Measurements from ENCODE around the gene PABPC1L.

Gene PABPC1L

DNA sequence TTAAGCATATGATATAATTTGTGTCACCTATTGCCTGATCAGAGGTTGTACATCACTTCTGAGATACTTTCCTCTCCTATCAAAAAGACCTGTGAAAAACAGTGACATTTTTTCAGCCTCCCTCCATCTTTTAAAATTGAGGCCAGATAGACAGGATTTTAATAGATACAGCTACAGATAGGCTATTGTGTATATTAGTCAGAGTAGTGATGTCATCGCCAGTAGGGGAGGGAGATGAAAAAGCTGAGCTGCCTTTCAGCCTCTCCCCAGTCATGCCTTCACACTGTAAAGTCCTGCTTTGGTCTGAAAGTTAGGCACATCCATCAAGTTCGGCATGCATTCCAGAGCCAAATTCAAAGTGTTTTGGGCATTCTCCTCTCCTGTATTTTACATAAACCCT is 7.9 kb upstream of the PABPC1L start:
- no peak for DNase-seq

DNA sequence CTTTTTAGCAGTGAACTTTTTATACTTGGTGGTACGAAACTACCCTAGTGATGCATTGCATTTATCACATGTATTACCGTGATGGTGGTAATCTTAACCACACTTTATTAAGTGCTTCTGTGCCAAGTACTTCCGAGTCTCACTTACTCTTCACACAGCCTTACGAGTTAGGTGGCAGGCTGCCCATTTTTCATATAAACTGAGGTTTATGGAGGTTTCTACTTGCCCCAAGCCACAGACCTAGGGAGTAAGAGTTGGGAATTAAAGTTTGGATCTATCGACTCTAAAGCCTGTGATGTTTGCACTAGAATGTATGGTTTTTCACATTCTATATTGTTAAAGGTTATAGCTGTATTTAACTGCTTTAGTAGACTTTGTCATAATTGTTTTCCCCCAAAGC is 5.5 kb upstream of the PABPC1L start:
- DNase-seq, result no peak

DNA sequence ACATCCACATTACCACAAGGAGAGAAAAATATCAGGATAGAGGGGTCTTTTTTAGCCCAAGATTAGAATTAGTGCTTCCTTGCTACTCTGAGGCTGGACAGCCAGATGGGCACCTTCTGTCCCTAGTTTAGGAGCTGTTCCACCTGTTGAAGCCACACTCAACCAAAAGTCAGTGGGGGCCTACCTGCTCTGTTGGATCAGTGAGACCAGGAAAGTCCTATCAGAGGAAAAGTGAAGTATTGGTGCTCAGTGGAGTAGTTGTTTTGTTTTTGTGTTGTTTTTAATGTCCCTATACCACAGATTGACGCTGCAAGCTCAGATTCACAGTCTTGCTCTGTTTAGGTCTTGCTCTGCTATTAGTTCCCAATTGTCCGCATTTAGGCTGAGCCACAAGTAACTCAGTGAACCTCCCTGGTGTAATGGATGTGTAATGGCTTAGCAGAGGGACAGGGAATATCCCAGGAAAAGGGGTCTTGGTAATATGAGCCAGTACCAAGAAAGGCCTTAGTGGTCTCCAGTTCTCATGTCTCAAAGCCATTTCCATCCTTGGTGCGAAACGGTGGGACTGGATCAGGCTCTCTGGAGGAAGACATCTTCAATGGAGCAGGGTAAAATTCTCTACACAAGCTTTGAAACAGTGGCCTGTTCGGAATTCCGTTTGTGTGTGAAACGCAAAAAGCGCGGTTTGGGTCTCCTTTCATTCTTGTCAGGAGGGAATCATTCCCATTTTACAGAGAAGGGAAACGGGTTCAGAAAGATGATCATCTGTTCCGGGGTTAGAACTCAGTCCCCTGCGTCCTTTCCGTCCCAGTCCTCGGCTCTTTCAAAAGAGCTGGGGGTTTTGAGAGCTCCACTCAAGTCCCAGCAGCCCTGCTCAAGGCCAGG is 631 bp upstream of the PABPC1L start:
- DNase-seq, result no peak

DNA sequence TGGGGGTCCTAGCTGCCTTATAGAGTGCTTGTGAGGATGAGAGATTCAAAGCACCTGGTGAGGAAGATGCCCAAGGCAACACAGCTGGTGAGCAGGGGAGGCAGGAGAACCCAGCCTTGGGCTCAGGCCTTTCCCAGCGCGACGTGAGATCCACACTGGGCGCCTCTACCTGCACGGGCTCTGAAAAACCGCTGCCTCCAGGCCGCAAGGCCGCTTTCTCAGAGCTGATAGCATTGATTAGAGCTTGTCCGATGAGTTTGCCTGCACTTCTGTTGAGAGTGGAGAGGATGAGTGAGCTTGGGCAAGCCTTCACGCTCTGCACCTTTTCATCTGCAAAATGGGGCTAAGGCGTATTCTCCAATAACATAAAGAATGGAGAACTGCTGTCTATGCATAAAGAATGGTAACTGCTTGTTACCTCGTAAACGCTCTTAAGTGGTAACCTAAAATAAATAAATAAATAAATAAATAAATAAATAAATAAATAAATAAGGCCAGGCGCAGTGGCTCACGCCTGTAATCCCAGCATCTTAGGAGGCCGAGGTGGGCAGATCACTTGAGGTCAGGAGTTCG is 916 bp downstream of the PABPC1L start:
- DNase-seq, result no peak

DNA sequence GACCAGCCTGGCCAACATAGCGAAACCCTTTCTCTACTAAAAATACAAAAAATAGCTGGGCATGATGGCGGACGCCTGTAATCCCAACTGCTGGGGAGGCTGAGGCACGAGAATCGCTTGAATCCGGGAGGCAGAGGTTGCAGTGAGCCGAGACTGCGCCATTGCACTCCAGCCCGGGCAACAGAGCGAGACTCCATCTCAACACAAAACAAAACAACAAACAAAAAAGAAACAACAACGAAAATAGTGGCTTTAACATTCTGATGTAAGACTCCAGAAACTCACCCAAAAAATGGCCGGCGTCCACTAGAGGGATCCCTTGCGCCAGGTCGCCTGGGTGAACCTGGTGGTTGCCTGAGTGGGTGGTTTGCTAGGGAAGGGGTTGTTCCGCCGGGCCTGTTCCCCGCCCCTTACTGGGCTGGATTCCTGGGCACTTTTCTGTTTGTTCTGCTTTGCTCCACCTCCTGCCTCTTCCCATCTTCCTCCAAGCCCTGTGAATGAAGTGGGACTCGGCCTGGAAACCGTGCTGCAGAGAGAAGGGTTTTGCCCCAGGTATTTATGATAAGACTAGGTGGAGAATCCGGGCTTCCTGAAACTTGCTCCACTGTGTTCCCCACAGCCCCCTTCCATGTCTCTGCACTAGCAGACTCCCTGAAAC is 1.5 kb downstream of the PABPC1L start:
- DNase-seq, result no peak

DNA sequence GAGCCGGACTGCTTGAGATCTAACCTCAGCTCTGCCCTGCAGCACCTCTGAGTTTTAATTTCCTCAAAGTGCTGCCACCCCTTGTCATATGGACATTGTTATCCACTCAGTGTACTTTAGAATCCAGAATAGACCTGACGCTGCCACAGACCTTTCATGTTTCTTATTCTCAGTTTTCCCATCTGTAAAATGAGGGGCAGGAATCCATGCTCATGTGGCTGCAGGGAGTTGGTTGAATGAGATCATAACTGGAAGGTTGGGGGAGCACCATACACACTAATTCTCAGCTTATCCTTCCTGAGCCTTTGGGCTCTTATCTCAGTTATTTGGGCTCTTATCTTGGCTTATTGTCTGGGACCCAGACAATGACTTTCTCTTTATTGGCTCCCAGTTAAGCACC is 2.3 kb downstream of the PABPC1L start:
- no peak for DNase-seq

DNA sequence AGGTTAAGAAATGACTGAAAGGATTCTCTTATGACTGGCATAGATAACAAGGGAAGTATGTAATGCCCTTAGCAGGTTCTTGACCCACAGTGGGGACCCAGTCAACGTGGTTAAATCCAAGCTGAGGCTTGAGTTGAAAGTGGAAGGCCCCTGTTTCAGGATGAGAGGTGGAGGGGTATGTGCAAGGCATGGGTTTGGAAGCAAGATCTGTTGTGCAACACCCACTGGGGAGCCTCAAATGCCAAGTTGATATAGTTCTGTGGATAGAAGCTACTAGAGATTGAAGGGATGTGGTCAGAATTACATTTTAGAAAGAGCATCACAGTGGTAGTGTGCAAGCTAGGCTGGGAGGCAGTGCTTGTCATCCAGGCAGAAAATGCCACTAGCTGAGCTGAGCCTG is 5.1 kb downstream of the PABPC1L start:
- no peak for DNase-seq

DNA sequence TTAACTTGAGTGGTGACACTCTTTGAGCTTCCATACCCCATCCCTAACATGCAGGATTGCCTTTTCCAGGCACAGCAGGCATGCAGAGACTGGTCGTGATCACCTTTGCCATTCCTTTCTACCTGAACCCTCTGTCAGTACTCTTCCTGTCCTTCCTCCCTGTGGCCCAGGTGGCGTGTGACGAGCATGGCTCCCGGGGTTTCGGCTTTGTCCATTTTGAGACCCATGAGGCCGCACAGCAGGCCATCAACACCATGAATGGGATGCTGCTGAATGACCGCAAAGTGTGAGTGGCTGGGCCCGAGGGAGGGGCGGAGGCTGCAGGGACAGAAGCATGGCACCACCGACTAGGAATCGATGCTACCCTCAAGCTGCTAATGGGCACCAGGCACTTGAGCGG is 6.7 kb downstream of the PABPC1L start:
- DNase-seq, result no peak

DNA sequence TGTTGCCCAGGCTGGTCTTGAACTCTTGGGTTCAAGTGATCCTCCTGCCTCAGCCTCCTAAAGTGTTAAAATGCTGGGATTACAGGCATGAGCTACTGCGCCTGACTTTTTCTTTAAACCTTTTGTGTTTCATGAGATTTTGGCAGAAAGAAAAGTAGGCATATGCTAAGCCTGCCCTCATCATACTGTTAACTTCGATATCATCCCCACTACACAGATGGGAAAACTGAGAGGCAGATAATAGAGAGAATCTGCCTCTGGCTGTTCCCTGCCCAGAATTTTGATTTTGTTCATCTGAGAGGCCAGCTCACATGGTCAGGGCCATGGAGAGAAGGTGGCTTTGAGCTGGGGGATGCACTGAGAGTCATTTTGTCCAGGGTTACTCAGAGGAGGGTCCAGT is 7.5 kb downstream of the PABPC1L start:
- no peak for DNase-seq

DNA sequence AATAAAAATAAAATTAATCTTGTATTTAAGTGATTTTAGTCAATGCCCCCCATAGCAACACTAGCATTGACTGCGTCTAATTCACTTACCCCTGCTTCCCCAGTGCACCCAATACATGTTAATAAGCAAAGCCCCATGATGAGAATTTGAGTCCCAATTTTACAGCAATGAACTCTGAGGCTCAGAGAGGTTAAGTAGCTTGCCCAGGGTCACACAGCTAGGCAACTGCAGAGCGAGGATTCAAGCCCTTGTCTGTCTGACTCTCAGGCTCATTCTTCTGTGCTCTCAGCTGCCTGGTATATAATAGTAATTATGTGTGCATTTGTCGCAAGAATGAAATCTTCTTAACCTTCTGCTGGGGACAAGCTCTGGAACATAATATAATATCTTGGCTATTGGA is 8.5 kb downstream of the PABPC1L start:
- no peak for DNase-seq

DNA sequence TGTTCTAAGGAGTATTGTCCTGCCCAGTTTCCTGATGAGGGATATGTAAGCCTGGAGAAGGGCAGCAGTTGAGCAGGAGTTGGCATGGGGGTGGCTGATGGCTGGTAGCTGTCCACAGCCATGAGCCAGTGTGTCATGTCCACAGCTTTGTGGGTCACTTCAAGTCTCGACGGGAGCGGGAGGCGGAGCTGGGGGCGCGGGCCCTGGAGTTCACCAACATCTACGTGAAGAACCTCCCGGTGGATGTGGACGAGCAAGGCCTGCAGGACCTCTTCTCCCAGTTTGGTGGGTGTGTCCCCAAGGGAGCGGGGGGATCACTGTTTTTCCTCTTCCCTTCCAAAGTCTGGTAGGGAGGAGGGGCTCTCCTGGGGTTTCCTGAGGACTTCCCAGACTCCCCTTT is 8.9 kb downstream of the PABPC1L start:
- no peak for DNase-seq

DNA sequence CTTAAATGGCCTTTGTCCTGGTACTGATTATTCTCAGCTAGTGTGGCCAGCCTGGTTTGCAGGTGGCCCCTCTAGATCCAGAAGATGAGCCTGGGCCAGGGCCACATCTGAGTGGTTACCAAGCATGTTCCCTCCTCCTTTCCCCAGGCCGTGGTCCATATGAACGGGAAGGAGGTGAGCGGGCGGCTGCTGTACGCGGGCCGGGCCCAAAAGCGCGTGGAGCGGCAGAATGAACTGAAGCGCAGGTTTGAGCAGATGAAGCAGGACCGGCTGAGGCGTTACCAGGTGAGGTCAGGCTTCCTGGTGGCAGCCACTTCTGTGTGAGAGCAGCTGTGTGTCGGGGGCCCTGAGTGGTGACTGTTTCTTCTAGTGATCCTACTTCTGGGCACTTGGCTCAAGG is 11.6 kb downstream of the PABPC1L start:
- no peak for DNase-seq

DNA sequence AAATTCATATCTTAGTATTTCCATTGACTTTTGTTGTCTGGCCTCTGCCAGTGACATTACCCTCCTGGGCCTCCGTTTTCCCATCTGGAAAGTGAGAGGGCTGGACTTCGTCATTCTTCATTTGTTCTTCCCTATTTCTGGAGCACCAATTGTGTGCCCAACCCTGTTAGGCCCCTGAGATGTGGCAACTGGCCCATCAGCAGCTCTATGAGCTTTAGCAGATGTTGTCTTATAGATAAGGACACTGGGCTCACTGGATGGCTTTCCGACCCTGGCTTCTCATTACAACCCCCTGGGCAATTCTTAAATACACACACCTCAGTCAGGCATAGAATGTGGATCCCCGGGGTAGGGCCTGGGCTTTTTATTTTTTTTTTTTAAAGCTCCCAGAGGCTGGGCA is 14.7 kb downstream of the PABPC1L start:
- no peak for DNase-seq

DNA sequence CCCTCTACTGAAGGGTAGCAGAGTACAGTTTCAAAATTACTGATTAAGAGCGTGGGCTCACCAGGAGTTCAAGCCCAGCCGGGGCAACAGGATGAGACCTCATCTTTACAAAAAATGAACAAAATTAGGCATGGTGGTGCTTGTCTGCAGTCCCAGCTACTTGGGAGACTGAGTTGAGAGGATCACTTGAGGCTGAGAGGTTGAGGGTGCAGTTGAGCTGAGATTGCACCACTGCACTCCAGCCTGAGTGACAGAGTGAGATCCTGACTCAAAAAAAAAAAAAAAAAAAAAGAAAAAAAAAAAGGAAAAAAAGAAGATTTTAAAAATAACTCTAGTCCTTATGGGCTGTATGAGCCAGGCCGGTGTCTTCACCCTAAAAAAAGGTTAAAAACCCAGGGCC is 18.7 kb downstream of the PABPC1L start:
- DNase-seq, result no peak

DNA sequence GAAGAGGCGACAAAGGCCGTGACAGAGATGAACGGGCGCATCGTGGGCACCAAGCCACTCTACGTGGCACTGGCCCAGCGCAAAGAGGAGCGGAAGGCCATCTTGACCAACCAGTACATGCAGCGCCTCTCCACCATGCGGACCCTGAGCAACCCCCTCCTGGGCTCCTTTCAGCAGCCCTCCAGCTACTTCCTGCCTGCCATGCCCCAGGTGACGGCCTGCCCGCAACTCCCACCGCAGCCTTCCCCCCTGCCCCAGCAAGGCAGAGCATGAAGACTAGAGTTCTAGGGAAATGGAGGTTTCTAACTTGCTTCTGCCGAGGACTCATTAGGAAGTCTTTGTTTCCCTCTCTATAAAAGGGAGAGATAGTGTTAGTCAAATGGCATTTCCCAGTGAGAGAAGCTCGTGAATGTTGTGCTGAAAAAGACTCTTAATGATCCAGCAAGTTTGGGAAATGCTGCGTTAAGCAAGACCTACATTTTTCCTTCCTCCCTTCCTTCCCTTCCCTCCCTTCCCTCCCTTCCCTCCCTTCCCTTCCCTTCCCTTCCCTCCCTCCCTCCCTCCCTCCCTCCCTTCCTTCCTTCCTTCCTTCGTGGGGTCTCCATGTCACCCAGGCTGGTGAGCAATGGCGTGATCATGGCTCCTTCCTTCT is 20.8 kb downstream of the PABPC1L start:
- no peak for DNase-seq

DNA sequence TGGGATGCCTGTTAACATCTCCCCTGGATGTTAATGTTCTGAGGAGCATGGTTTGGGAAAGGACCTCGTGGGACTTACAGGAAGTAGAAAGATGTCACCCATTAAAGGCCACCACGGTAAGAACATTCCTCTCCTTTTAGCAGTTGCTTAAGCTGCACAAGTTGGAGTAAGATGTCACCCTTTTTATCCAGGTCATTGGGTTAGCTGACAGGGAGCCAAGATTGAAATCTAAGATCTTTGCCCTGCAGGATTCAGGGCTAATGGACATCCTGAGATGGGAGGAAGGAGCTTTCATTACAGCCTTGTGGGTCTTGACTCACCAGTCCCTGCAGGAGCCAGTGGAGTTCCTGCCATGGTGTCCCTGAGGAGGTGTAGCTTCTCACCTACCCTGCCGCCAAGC is 22.1 kb downstream of the PABPC1L start:
- no peak for DNase-seq

DNA sequence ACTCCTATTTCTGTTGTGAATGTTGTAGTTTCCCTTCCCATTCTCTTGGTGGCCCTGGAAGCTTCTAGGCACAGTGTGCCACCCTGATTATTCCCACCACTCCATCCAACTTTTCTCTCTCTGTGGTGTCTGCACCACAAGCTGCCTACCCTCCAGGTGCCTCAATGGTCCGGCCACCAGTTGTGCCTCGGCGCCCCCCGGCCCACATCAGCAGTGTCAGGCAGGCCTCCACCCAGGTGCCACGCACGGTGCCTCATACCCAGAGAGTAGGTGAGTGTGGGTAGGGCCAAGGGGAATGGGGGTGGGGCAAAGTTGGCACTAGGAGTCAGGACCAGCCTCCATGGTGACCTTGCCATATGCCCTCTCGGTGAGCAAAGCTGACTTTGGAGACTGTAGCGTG is 23.1 kb downstream of the PABPC1L start:
- DNase-seq, result no peak

DNA sequence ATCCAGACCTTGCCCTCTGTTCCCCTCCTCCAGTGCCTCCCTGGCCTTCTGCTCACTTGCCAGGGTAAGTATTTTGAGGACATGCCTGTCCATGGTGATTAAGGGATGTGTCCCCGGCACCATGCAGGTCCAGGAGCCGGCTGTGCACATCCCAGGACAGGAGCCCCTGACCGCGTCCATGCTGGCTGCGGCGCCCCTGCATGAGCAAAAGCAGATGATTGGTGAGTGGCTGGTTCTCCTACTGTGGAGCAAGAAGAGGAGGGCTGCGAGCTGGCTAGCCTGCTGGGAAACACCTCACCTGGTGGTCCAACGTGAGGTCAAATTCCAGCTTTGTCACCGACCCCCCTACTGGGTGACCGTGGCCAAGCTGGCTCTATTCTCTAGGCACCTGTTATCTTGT is 26.6 kb downstream of the PABPC1L start:
- DNase-seq, result no peak

DNA sequence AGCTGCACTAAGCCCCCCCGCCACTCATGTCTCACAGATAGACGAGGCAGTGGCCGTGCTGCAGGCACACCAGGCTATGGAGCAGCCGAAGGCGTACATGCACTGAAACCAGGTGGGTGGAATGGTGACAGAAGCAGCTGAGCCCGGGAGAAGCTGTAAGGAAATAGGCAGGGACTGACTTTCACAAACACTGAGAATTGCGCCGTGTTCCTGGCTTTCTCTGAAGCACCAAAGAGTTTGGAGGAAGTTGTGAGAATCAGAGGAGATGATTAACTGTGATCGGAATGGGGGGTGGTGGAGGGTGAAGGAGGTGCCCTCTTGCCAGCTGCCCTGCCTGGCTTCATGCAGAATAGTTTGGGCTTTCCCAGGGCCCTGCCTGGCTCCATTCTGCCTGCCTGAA is 28.8 kb downstream of the PABPC1L start:
- no peak for DNase-seq

DNA sequence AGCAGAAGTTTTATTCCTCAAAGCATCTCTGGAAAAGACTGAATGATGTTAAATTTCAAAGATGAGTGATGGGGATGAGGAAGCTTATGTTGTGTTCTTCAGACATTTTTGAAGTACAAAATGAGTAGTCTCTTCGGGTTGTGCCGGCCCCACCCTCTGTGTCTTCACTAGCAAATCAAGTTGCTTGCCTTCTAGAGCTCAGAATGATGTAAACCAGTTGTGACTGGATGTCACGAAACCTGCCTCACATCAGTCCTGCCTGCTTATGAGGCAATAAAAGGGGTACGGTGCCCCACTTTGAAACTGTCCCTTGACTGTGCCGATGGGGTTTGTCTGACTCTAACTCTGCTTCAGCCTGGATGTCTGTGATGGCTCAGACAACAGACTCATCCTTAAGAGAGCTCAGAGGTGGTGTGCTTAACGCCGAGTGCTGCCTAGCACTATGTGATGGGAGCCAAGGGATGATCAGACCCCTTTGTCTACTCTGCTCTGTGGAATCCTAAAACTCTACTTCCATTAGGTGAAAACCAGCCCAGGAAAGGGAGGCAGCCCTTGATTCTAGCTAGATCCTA is 31.3 kb downstream of the PABPC1L start:
- DNase-seq, result no peak

DNA sequence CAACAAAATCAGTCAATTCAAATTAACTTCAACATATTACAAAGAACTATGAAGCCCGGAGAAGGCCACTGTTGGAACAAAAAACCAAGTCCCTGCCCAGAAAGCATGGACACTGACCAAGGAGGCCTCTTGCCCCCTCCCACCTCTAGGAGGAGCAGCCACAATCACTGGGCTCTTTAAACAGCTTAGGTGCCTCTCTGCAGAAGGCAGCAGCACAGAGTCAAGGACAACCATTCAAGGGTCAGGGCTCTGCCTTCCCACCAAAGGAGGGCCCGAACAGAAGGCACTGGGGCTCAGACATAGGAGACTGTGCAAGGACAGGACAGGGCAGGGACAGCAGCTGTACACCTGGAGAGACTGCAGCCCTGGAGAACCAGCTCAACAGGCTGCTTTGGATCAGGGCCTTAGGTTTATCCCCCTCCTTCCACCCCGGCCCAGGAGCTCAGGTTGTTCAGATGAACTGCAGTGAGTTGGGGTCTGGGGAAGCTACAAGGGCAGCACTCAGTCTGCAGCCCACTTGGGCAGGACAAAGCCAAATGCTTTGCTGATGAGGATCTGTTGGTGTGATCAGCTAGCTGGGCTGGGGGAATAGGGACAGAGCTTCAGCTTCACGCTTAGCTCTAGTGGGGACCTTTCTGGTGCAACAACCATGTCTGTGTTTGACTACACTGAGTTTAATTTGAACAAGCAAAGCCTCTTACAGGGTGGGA is 32.6 kb downstream of the PABPC1L start:
- no peak for DNase-seq

DNA sequence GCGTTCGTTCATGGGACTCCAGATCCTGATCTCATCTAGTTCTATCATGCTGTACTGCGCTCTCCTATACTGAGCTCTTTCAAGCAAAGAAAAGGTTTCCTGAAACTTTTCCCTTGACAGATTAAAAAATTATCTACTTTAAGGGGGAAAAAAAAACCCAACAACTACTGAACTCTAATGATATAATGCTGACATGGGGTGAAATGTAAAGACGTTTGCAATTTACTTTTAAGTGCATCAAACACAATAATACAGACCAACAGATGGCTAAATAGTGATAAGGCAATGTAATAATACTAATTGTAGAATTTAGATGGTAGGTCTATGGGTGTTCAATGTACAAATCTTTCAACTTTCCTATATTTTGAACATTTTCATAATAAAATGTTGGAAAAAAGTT is 34.0 kb downstream of the PABPC1L start:
- no peak for DNase-seq

DNA sequence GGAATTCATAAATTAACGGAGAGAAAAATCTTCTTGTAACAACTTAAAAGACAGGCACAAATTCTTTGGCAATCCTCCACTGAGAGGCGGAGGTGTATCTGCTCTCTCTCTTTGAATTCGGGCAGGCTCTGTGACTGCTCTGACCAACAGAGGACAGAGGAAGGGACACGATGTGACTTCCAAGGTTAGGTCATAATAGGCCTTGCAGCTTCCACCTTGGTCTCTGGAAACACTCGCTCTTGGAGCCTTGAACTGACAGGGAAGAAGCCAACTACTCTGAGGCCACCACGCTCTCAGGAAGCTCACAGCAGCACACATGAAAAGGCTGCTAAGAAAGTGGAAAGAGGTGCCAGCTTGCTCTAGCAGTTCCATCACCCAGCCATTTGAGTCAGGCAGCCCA is 35.4 kb downstream of the PABPC1L start:
- DNase-seq, result no peak

All from NCI-H524 treated with DMSO at 0.1 percent for 48 hours (cell line).